Measurements from ENCODE around the gene CLEC18C.
"Not testable (repeated sequence)": the region's sequence is repeated elsewhere in the genome, so short reads cannot be mapped to it uniquely, and the experiment has no call there.

CLEC18C gene

DNA sequence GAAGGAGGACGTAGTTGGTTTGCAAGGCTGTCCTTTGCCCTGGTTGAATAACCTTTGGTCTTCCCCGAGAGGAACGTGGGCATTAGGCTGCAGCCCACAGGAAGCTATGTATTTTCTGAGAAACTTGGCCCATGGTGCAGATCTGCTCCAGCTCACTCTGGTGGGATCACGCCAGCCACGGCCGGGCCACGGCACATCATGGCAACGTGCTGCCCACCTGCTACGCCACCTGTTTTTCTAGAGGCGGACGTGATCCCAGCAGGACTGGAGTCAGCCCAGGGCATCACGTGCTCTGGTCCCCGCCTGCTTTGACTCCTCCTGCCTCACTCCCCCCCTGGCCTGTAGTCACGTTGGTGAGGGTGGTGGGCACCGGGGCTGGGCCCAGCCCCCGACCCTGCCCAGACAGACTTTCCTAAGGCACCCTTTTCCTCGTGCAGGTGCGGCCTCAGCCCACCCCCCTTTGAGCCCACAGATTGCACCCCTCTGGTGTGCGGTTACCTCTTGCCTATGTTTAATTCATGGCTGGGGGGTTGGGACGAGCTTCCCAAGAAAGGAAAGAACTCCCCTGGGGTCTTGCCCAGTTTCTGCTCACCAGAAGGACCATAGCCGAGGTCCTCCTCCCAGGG, at the start of gene CLEC18C:
Gene CLEC18C (plus strand): TSS at position 576 of the 626 bp plus-strand sequence. CDS start 492 bp downstream, outside the sequence.
- H3K27ac Mint-ChIP-seq; H3K4me1 Mint-ChIP-seq; DNase-seq (ENCODE audit: low spot score in 2 of 2); ATAC-seq; H3K4me3 Mint-ChIP-seq; H3K9me3 Mint-ChIP-seq; H3K36me3 Mint-ChIP-seq: not testable (repeated sequence)

DNA sequence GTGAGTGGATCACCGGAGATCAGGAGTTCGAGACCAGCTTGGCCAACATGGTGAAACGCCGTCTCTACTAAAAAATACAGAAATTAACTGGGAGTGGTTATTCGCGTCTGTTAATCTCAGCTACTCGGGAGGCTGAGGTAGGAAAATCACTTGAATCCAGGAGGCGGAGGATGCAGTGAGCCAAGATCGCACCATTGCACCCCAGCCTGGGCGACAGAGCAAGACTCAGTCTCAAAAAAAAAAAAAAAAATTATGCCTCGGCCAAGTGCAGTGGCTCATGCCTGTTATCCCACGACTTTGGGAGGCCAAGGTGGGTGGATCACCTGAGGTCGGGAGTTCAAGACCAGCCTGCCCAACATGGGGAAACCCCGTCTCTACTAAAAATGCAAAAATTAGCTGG, 49.8 kb upstream of the CLEC18C start:
- H3K4me1 Mint-ChIP-seq; H3K27ac Mint-ChIP-seq; H3K4me3 Mint-ChIP-seq; ATAC-seq; H3K9me3 Mint-ChIP-seq; DNase-seq (ENCODE audit: low spot score in 2 of 2): not testable (repeated sequence)
- H3K36me3 Mint-ChIP-seq, result peaks cover 93% of the 10 kb centered on the region

DNA sequence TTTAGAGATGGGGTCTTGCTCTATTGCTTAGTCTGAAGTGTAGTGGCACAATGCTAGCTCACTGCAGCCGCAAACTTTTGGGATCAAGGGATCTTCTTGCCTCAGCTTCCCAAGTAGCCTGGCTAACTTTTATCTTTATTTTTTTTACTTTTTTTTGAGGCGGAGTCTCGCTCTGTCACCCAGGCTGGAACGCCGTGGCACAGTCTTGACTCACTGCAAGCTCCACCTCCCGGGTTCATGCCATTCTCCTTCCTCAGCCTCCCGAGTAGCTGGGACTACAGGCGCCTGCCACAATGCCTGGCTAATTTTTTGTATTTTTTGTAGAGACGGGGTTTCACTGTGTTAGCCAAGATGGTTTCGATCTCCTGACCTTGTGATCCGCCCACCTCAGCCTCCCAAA, 47.4 kb upstream of the CLEC18C start:
- not testable (repeated sequence) for H3K27ac Mint-ChIP-seq, ATAC-seq
- H3K36me3 Mint-ChIP-seq, result peaks cover 93% of the 10 kb centered on the region

DNA sequence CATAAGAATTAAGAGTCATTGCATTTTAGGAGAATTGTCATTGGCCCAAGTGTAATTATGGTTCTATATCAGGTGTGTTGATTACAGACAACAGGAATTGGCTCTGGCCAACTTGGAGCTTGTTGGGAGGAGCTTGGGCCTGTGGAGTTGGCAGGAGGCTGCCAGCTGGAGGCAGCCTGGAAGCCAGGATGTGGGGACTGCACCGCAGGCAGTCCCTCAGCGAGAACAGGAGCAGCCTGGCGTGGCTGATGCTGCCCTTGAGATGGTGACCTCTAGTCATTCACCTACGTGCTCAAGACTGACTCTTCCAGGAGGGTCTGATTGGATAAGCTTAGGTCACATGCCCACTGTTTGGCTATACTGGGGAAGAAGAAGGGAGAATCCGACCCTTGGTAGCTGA, 45.9 kb upstream of the CLEC18C start:
- not testable (repeated sequence) for DNase-seq (ENCODE audit: low spot score in 2 of 2); H3K27ac Mint-ChIP-seq; H3K9me3 Mint-ChIP-seq; H3K4me3 Mint-ChIP-seq; ATAC-seq; H3K4me1 Mint-ChIP-seq
- peaks cover 91% of the 10 kb centered on the region for H3K36me3 Mint-ChIP-seq

More for the DNA sequence above, 47.4 kb upstream of the CLEC18C start:
- not testable (repeated sequence) for DNase-seq (ENCODE audit: low spot score in 2 of 2); H3K9me3 Mint-ChIP-seq; H3K4me3 Mint-ChIP-seq; H3K4me1 Mint-ChIP-seq

DNA sequence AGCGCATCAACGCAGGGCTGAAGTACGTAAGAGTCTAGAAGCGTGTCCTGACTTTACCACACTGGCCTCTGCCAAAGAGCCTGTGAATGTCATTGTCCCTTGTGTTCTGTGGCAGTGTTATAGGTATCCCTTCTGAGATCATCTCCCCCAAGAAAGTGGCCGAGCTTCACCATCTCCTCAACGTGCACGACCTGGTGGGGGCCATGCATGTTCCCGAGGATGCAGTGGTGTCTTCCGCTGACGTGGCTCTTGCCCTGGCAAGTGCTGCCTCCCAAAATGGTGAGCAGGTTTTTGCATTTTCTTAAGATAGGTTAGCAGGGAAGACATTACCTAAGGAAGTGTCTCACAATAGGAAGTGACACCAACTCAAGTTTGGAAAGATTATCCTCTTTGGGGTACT, 44.7 kb upstream of the CLEC18C start:
- not testable (repeated sequence) for H3K9me3 Mint-ChIP-seq; H3K4me1 Mint-ChIP-seq; DNase-seq (ENCODE audit: low spot score in 2 of 2); H3K27ac Mint-ChIP-seq; H3K4me3 Mint-ChIP-seq; ATAC-seq
- peaks cover 91% of the 10 kb centered on the region for H3K36me3 Mint-ChIP-seq

DNA sequence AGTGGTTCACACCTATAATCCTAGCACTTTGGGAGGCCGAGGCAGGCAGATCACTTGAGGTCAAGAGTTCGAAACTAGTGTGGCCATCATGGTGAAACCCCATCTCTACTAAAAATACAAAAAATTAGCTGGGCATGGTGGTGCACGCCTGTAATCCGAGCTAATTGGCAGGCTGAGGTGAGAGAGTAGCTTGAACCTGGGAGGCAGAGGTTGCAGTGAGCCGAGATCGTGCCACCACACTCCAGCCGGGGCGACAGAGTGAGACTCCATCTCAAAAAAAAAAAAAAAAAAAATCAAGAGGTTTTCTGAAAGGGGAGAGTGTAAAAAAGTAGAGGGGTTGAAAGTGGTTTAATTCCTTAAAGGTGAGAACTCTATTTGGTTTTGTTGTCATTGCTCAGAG, 37.8 kb upstream of the CLEC18C start:
- peaks cover 95% of the 10 kb centered on the region for H3K36me3 Mint-ChIP-seq
- ATAC-seq, H3K27ac Mint-ChIP-seq: not testable (repeated sequence)

DNA sequence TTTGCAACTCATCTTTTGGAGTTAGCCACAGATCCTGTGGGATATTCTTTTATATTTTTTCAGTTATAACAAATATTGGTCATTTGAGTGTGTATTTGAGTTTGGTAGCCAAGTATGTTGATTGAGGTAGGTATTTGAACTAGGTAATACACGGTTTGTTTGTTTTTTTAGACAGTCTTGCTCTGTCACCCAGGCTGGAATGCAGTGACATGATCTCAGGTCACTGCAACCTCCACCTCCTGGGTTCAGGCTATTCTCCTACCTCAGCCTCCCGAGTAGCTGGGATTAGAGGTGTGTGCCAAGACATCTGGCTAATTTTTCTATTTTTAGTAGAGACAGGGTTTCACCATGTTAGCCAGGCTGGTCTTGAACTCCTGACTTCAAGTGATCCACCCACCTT, 37.0 kb upstream of the CLEC18C start:
- H3K36me3 Mint-ChIP-seq, result peaks cover 98% of the 10 kb centered on the region
- H3K9me3 Mint-ChIP-seq; DNase-seq (ENCODE audit: low spot score in 2 of 2); H3K4me1 Mint-ChIP-seq; H3K4me3 Mint-ChIP-seq; ATAC-seq; H3K27ac Mint-ChIP-seq: not testable (repeated sequence)

More for the DNA sequence above, 37.8 kb upstream of the CLEC18C start:
- H3K4me1 Mint-ChIP-seq; H3K9me3 Mint-ChIP-seq; DNase-seq (ENCODE audit: low spot score in 2 of 2); H3K4me3 Mint-ChIP-seq: not testable (repeated sequence)

DNA sequence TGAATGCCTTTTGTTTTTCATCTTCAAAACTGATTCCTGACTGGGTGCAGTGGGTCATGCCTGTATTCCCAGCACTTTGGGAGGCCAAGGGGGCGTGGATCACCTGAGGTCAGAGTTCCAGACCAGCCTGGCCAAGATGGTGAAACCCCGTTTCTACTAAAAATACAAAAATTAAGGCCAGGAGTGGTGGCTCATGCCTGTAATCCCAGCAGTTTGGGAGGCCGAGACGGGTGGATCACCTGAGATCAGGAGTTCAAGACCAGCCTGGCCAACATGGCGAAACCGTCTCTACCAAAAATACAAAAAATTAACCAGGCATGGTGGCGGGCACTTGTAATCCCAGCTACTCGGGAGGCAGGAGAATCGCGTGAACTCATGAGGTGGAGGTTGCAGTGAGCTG, 30.8 kb upstream of the CLEC18C start:
- not testable (repeated sequence) for ATAC-seq; DNase-seq (ENCODE audit: low spot score in 2 of 2); H3K27ac Mint-ChIP-seq; H3K9me3 Mint-ChIP-seq; H3K4me1 Mint-ChIP-seq; H3K4me3 Mint-ChIP-seq
- peaks cover 78% of the 10 kb centered on the region for H3K36me3 Mint-ChIP-seq

DNA sequence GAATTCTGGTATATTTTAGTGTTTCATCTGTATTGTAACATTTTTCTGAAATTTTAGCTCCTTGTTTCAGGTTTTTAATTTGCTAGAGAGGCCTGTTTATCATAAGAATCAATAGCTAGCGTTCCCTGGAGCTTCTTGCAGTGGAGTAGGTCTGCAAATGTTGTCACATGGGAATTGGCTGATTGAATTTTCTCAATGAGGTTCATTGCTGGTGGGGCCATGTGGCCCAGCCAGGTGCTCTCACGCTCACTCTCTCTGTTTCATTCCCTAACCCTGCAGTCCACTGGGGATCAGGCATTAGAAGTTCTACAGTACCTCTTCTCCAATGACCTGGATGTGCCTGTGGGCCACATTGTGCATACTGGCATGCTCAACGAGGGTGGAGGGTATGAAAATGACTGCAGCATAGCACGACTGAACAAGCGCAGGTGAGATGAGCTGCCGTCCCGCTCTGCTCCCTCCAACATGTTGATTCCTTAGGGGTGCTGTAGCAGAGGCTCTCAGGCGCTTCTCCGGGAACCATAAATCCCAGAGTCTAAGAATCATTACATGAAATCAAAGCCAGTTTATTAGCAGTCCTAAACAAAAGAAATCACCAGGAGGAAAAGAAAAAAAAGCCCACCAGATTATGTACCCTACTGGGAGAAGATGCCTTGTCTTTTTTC, 30.2 kb upstream of the CLEC18C start:
- not testable (repeated sequence) for H3K4me1 Mint-ChIP-seq; H3K4me3 Mint-ChIP-seq; ATAC-seq; H3K9me3 Mint-ChIP-seq; DNase-seq (ENCODE audit: low spot score in 2 of 2); H3K27ac Mint-ChIP-seq
- peaks cover 72% of the 10 kb centered on the region for H3K36me3 Mint-ChIP-seq

DNA sequence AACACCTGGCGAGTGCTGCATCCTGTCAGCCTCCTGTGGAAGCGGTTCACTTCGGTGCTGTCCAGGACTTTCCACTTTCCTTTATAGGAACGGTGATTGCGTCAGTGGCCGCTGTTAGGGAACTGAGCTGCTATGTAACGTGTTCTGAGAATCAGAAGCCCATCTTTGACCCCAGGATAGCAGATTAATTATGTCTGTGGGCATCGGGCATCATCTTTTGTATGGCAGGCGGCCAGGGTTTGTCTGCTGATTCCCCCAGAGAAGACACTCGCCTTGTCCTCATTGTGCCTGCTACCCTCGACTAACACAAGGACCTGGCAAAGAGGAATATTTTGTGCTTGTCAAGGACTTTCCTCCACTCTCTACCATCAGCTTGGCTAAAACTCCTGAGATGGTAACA, 25.7 kb upstream of the CLEC18C start:
- not testable (repeated sequence) for H3K9me3 Mint-ChIP-seq; H3K4me1 Mint-ChIP-seq; H3K4me3 Mint-ChIP-seq; H3K27ac Mint-ChIP-seq; DNase-seq (ENCODE audit: low spot score in 2 of 2); ATAC-seq
- H3K36me3 Mint-ChIP-seq, result peaks cover 27% of the 10 kb centered on the region

DNA sequence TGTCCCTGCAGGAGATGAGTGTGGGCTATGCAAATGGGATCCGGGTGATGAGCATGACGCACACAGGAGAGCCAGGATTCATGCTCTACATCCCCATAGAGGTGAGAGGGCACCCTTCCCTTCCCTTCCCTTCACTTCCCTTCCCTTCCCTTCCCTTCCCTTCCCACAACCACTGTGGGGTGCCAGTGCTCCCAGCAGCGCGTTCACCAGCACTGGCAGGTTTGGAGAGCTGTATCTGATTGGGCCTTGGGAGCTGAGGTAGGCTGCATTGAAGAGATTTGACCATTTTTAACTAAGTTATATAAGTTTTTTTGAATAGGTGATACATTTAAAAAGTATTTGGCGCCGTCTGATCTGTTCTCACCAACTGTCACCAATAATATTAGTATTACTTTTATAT, 25.1 kb upstream of the CLEC18C start:
- not testable (repeated sequence) for H3K4me1 Mint-ChIP-seq; H3K4me3 Mint-ChIP-seq; ATAC-seq; H3K27ac Mint-ChIP-seq; DNase-seq (ENCODE audit: low spot score in 2 of 2); H3K9me3 Mint-ChIP-seq
- peaks cover 21% of the 10 kb centered on the region for H3K36me3 Mint-ChIP-seq

DNA sequence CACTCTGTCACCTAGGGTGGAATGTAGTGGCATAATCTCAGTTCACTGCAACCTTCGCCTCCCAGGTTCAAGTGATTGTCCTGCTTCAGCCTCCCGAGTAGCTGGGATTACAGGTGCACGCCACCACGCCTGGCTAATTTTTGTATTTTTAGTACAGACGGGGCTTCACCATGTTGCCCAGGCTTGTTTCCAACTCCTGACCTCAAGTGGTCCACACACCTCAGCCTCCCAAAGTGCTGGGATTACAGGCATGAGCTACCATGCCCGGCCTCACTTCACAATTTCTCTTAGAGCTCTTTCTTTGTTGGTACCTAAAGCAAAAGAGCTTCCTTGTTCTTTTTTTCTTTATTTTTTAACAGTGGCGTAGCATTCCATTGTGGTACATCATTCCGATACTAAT, 24.3 kb upstream of the CLEC18C start:
- ATAC-seq; H3K9me3 Mint-ChIP-seq; H3K4me1 Mint-ChIP-seq; H3K27ac Mint-ChIP-seq; H3K4me3 Mint-ChIP-seq; DNase-seq (ENCODE audit: low spot score in 2 of 2): not testable (repeated sequence)
- H3K36me3 Mint-ChIP-seq, result peaks cover 14% of the 10 kb centered on the region

DNA sequence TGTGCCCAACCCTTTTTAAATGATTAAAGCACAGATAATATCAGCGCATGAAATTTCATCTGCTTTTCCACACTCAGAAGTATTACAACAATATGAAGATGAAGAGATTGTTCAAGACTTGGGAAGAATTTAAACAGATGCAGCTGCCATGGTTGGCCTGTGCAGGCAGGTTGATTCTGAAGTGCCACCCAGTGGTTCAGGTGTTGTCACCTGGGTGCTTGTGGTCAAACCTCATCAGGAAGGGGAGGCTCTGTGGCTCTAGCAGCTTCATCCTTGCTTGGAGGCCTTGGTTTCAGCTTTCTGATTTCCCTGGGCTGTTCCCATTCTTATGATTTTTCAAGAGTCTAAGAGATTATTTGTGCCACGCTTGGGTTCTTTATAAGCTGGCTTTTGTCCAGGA, 22.2 kb upstream of the CLEC18C start:
- Mint-ChIP-seq H3K4me1 (peaks cover 7% of the 10 kb centered on the region), H3K4me3 (no peak overlapping the region), H3K27ac (peak overlapping the region; percentile 37), H3K9me3 (no peaks in the 10 kb centered on the region), H3K36me3 (no peaks in the 10 kb centered on the region)
- ATAC-seq (no peak), DNase-seq (ENCODE audit: low spot score in 2 of 2) (no peak)

DNA sequence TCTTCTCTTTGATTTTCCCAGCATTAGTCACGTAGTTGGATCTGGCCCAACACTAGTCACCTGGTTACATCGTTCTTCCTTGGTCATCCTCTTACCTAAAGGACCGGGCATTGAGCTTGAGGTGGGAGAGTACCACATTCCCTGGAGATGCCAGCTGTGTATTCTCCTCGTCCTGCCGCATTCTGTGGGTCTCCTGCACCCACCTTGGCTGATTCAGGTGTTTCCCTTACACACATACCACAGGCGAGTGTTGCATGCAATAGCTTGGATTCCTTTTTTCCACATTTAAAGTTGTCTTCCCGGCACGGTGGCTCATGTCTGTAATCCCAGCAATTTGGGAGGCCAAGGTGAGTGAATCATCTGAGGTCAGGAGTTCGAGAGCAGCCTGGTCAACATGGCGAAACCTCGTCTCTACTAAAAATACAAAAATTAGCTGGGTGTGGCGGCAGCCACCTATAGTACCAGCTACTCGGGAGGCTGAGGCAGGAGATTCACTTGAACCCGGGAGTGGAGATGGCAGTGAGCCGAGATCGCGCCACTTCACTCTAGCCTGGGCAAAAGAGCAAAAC, 21.6 kb upstream of the CLEC18C start:
- no peak for ATAC-seq
- no peaks in the 10 kb centered on the region for H3K9me3 Mint-ChIP-seq
- no peak for DNase-seq (ENCODE audit: low spot score in 2 of 2)
- H3K4me3 Mint-ChIP-seq, result no peak overlapping the region
- peak overlapping the region; percentile 37 for H3K27ac Mint-ChIP-seq
- H3K36me3 Mint-ChIP-seq, result no peaks in the 10 kb centered on the region
- peaks cover 7% of the 10 kb centered on the region for H3K4me1 Mint-ChIP-seq

DNA sequence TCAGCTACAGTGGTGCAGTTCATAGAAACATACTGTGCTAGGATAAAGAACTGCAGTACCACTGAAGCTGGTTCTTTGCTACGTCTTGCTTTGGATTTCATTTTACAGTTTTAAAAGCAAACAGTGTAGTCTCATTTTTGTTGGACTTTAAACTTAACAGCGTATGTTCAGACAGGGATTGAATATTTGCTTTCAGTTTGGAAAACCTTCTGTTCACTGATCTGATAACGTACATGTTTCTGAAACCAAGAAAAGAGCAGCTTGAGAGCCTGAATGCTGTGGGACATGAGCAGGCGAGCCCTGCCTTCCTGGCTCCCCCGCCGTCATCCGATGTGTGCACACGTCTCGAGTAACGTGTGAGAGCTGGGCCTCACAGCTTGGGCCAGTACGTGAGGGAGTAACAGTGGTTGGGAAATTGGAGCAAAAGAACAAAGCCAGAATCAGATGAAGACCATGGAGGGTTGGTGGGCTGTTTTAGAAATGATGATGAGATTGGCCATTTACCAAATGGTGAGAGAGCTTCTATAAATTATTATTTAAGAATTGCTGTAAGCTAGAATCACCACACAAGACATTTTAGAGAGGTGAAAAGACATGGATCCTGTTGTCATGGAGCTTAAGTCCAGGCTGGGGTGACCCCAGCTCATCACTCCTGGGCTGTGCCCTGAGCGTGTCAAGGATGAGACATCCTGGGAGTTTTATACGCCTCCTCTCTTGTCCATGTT, 20.8 kb upstream of the CLEC18C start:
- no peak overlapping the region for H3K4me3 Mint-ChIP-seq
- peak overlapping the region; percentile 60 for H3K27ac Mint-ChIP-seq
- ATAC-seq, result no peak
- H3K4me1 Mint-ChIP-seq, result peaks cover 7% of the 10 kb centered on the region
- no peaks in the 10 kb centered on the region for H3K36me3 Mint-ChIP-seq
- H3K9me3 Mint-ChIP-seq, result no peaks in the 10 kb centered on the region
- no peak for DNase-seq (ENCODE audit: low spot score in 2 of 2)

All from stimulated activated effector memory CD8-positive, alpha-beta T cell treated with anti-CD3 and anti-CD28 coated beads, Interleukin-12 subunit alpha, Interleukin-12 subunit beta, amount 100 ng/mL, for 72 hours (primary cell).